Midbrain (tissue), 1 donor: ENCODE results near the gene SRGAP2.
"Not testable (repeated sequence)": the region's sequence is repeated elsewhere in the genome, so short reads cannot be mapped to it uniquely, and the experiment has no call there.

Source experiments
- DNase-seq: peaks from one replicate; lab custom pipeline; 2025; lab: John Stamatoyannopoulos, UW

SRGAP2 gene

GRCh38 chr1:206250953-206251681 lies 47.8 kb downstream of the SRGAP2 start:
- not testable (repeated sequence) for DNase-seq

GRCh38 chr1:206252680-206253335 lies 49.5 kb downstream of the SRGAP2 start:
- DNase-seq: not testable (repeated sequence)
